Trophoblast cell (in vitro differentiated cells and primary cell): ENCODE measurements around the gene HDDC2.

Source experiments
- DNase-seq, 2 donors: peaks; one replicate each; pipeline ENCODE4 v3.0.0-alpha.2; 2016
- H2AFZ ChIP-seq: 2 replicates; pipeline ENCODE4 v1.6.1; 2013; ENCODE audit warnings: low read length, moderate library complexity, mild to moderate bottlenecking; ENCODE audit not compliant: insufficient read depth, poor library complexity
- H2AK5ac ChIP-seq: 2 replicates; pipeline ENCODE4 v1.6.1; 2013; ENCODE audit warnings: mild to moderate bottlenecking, low read length
- H2BK120ac ChIP-seq: 2 replicates; pipeline ENCODE4 v1.6.1; 2013; ENCODE audit warnings: low read length, mild to moderate bottlenecking, moderate library complexity; ENCODE audit not compliant: insufficient read depth, poor library complexity
- H2BK12ac ChIP-seq: 2 replicates; pipeline ENCODE4 v1.6.1; 2013; ENCODE audit warnings: mild to moderate bottlenecking, low read length, moderate library complexity
- H2BK5ac ChIP-seq: 2 replicates; pipeline ENCODE4 v1.6.1; 2013; ENCODE audit warnings: low read length, low read depth, moderate library complexity, mild to moderate bottlenecking; ENCODE audit not compliant: poor library complexity
- H3K14ac ChIP-seq: 2 replicates; pipeline ENCODE4 v1.6.1; 2013; ENCODE audit warnings: mild to moderate bottlenecking, low read length
- H3K18ac ChIP-seq: 2 replicates; pipeline ENCODE4 v1.6.1; 2013; ENCODE audit warnings: mild to moderate bottlenecking, low read length
- H3K23ac ChIP-seq: 2 replicates; pipeline ENCODE4 v1.6.1; 2013; ENCODE audit warnings: low read length
- H3K27ac ChIP-seq: 2 replicates; pipeline ENCODE4 v1.5.1; 2013; ENCODE audit warnings: low read depth, mild to moderate bottlenecking, inconsistent platforms, low read length, moderate library complexity
- H3K27me3 ChIP-seq: 2 replicates; pipeline ENCODE4 v1.6.1; 2013; ENCODE audit warnings: inconsistent platforms, mild to moderate bottlenecking, low read length, moderate library complexity; ENCODE audit not compliant: insufficient read depth
- H3K36me3 ChIP-seq, 2 experiments: 1 replicate in 1 of 2; 2 replicates in 1 of 2; pipeline ENCODE4 v1.6.1; 2013; ENCODE audit warnings: low read length in 2 of 2, mild to moderate bottlenecking in 2 of 2, moderate library complexity in 1 of 2; ENCODE audit not compliant: insufficient read depth in 2 of 2, control insufficient read depth in 1 of 2
- H3K4ac ChIP-seq: 2 replicates; pipeline ENCODE4 v1.6.1; 2013; ENCODE audit warnings: low read depth, mild to moderate bottlenecking, low read length, moderate library complexity
- H3K4me1 ChIP-seq, 2 experiments: 1 replicate in 1 of 2; 2 replicates in 1 of 2; pipeline ENCODE4 v1.6.1; 2013; ENCODE audit warnings: low read length in 2 of 2, mild to moderate bottlenecking in 2 of 2, moderate library complexity in 1 of 2; ENCODE audit not compliant: insufficient read depth in 2 of 2, control insufficient read depth in 1 of 2
- H3K4me2 ChIP-seq: 2 replicates; pipeline ENCODE4 v1.6.1; 2013; ENCODE audit warnings: inconsistent platforms, mild to moderate bottlenecking, low read length, moderate library complexity
- H3K4me3 ChIP-seq: 2 replicates; pipeline ENCODE4 v1.5.1; 2013; ENCODE audit warnings: mild to moderate bottlenecking, low read depth, low read length, inconsistent platforms
- H3K79me1 ChIP-seq: one replicate; pipeline ENCODE4 v1.6.1; 2013; ENCODE audit warnings: low read length
- H3K79me2 ChIP-seq: 2 replicates; pipeline ENCODE4 v1.6.1; 2013; ENCODE audit warnings: low read length, mild to moderate bottlenecking; ENCODE audit not compliant: control insufficient read depth, insufficient read depth, poor library complexity
- H3K9ac ChIP-seq: 2 replicates; pipeline ENCODE4 v1.6.1; 2013; ENCODE audit warnings: mild to moderate bottlenecking, low read length
- H3K9me3 ChIP-seq: 2 replicates; pipeline ENCODE4 v1.6.1; 2013; ENCODE audit warnings: low read depth, mild to moderate bottlenecking, control low read depth, inconsistent platforms, low read length; ENCODE audit not compliant: insufficient read depth
- H4K12ac ChIP-seq: 2 replicates; pipeline ENCODE4 v1.6.1; 2013; ENCODE audit warnings: low read depth, mild to moderate bottlenecking, low read length, moderate library complexity
- H4K8ac ChIP-seq: 2 replicates; pipeline ENCODE4 v1.6.1; 2013; ENCODE audit warnings: low read depth, mild to moderate bottlenecking, low read length, moderate library complexity
- H4K91ac ChIP-seq: one replicate; pipeline ENCODE4 v1.6.1; 2013; ENCODE audit warnings: low read depth, mild to moderate bottlenecking, low read length, moderate library complexity
- WGBS: extraction: QIAGEN DNeasy Blood & Tissue Kit; methylation state at CpG from one replicate; pipeline ENCODE4 v1.1.7; 2013; ENCODE audit warnings: missing lambda C conversion rate; ENCODE audit not compliant: insufficient read length, insufficient coverage; ENCODE audit errors: extremely low coverage; 5-methylcytosine and 5-hydroxymethylcytosine counted together

HDDC2 gene

DNA sequence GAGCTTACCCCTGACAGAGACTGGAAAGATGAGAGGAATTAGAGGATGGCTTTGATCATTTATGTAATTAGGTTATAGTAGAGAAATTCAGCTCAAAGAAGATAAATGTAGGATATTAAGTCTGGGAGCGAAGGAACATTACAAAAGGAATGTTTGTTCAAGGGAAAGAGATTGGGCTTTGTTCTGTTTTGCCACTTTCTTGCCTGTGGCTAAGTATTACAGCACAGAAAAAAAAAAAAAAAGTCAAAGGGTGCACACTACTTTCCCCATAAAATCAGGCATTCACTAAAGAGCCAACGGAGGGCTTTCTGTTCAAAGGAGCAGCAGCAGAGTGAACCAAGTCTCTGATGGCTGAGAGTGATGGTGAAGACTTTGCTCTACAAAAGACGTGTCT lies 5.0 kb upstream of the HDDC2 start:
- H2BK12ac ChIP-seq = no peak overlapping the region
- no peaks in the 10 kb centered on the region for H3K36me3 ChIP-seq
- H3K9me3 ChIP-seq = no peaks in the 10 kb centered on the region
- peak overlapping the region; percentile 28 for H4K91ac ChIP-seq
- no peak overlapping the region for H4K12ac ChIP-seq
- no peak overlapping the region for H2BK120ac ChIP-seq
- no peak overlapping the region for H3K4me2 ChIP-seq
- no peak overlapping the region for H3K9ac ChIP-seq
- no peak overlapping the region for H3K23ac ChIP-seq
- H3K27me3 ChIP-seq = no peaks in the 10 kb centered on the region
- H3K79me2 ChIP-seq = peaks cover under 1% of the 10 kb centered on the region
- H3K4me1 ChIP-seq = peaks cover 2 to 3% of the 10 kb centered on the region in 2 experiments
- no peak for DNase-seq
- no peak overlapping the region for H2AFZ ChIP-seq
- WGBS = no CpG with 5 or more reads among the region's 3 CpGs
- peak overlapping the region; percentile 40 for H3K18ac ChIP-seq
- H3K79me1 ChIP-seq = peaks cover 1% of the 10 kb centered on the region
- H3K4me3 ChIP-seq = no peak overlapping the region
- no peak overlapping the region for H3K4ac ChIP-seq
- H3K27ac ChIP-seq = no peak overlapping the region
- no peak overlapping the region for H2AK5ac ChIP-seq
- H2BK5ac ChIP-seq = no peak overlapping the region
- H4K8ac ChIP-seq = no peak overlapping the region
- no peak overlapping the region for H3K14ac ChIP-seq

DNA sequence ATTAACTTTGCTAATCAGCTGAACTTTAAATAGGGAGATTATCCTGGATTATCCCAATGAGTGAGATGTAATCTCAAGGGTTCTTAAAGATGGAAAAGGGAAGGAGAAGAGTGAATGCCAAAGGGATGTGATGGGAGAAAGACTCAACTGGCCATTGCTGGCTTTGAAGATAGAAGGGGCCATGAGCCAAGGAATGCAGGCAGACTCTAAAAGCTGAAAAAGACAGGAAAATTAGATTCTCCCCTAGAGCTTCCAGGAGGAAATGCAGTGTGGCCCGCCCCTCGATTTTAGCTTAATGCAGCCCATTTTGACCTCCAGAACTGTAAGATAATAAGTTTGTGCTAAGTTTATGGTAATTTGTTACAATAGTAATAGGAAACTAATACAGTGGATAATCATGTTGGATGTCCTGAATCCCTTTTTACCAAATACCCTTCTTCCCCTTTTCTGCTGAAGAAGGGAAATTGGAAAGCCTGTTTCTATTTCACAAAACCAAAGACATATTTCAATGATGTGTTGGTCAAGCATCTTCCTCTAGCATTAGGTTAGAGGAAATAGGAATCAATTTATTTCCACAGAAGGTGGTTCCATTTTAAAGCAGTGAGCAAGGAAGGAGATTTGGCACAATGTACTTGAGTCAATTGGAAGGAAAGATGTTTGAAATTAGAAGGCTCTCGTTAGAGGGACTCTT lies 3.3 kb upstream of the HDDC2 start:
- Histone ChIP-seq H4K91ac (no peak overlapping the region), H3K36me3 (no peaks in the 10 kb centered on the region), H3K4ac (no peak overlapping the region), H3K18ac (no peak overlapping the region), H3K4me1 (peaks cover 3 to 4% of the 10 kb centered on the region in 2 experiments), H2AK5ac (no peak overlapping the region), H3K27me3 (no peaks in the 10 kb centered on the region), H3K23ac (no peak overlapping the region), H3K9ac (no peak overlapping the region), H3K9me3 (no peaks in the 10 kb centered on the region), H2BK12ac (no peak overlapping the region), H2BK5ac (no peak overlapping the region), H2BK120ac (no peak overlapping the region), H3K79me1 (peaks cover 7% of the 10 kb centered on the region), H4K8ac (no peak overlapping the region), H3K4me3 (no peak overlapping the region), H3K14ac (no peak overlapping the region), H2AFZ (no peak overlapping the region), H3K4me2 (no peak overlapping the region), H4K12ac (no peak overlapping the region), H3K27ac (no peak overlapping the region), H3K79me2 (peaks cover 6% of the 10 kb centered on the region)
- DNase-seq = no peak
- no CpG with 5 or more reads among the region's 3 CpGs for WGBS

DNA sequence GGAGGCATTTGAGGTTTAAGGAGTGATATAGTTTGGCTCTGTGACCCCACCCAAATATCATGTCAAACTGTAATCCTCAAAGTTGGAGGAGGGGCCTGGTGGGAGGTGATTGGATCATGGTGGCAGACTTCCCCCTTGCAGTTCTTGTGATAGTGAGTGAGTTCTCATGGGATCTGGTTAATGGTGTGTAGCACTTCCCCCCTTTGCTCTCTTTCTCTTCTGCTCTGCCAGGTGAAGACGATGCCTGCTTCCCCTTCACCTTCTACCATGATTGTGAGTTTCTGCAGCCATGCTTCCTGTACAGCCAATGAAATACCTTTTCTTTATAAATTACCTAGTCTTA lies 1.7 kb upstream of the HDDC2 start:
- H3K4ac ChIP-seq = no peak overlapping the region
- H3K23ac ChIP-seq = no peak overlapping the region
- H2BK5ac ChIP-seq = no peak overlapping the region
- H3K9ac ChIP-seq = no peak overlapping the region
- no CpG with 5 or more reads among the region's 1 CpG for WGBS
- H3K79me2 ChIP-seq = peaks cover 6% of the 10 kb centered on the region
- no peak overlapping the region for H2AK5ac ChIP-seq
- no peak overlapping the region for H4K12ac ChIP-seq
- H4K91ac ChIP-seq = no peak overlapping the region
- no peak overlapping the region for H3K14ac ChIP-seq
- no peak overlapping the region for H3K27ac ChIP-seq
- H3K4me2 ChIP-seq = no peak overlapping the region
- H3K9me3 ChIP-seq = no peaks in the 10 kb centered on the region
- H3K27me3 ChIP-seq = no peaks in the 10 kb centered on the region
- no peak overlapping the region for H4K8ac ChIP-seq
- peaks cover 7% of the 10 kb centered on the region for H3K79me1 ChIP-seq
- H3K18ac ChIP-seq = no peak overlapping the region
- peaks cover 3 to 4% of the 10 kb centered on the region in 2 experiments for H3K4me1 ChIP-seq
- no peak overlapping the region for H2BK12ac ChIP-seq
- H2AFZ ChIP-seq = no peak overlapping the region
- no peak overlapping the region for H2BK120ac ChIP-seq
- no peak overlapping the region for H3K4me3 ChIP-seq
- H3K36me3 ChIP-seq = peaks cover 2 to 4% of the 10 kb centered on the region in 2 experiments
- no peak for DNase-seq

DNA sequence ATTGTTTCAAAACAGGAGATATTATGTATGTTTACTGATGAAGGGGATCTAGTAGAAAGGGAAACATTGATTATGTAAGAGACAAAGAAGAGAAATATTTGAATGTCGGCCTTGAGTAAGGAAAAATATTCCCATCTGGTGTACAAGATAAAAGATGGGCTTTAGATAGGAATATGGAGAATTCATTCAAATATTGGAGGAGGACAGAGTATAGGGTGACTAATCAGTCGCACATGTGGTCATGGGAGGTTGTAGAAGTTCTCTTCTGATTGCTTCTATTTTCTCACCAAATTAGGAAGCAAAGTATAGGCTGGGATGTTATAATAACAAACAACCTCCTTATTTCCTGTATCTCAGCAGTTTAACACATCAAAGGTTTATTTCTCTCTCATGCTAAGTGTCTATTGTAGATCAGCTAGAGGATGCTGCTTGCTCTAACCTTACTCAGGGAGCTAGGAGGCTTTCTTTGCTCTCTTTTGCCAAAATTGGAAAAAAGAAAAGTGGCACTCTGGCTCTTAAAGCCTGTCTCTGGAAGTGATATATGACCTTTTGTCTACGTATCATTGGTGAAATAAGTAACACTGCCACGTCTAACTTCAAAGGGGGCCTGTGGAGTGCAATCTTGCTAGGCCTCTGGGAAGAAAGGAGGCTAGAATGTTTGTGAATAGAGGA lies 1.2 kb upstream of the HDDC2 start:
- no peak for DNase-seq
- Histone ChIP-seq H3K27me3 (no peaks in the 10 kb centered on the region), H4K12ac (no peak overlapping the region), H2BK5ac (no peak overlapping the region), H3K9me3 (no peaks in the 10 kb centered on the region), H2BK12ac (no peak overlapping the region), H2AK5ac (no peak overlapping the region), H3K9ac (no peak overlapping the region), H2AFZ (no peak overlapping the region), H3K23ac (no peak overlapping the region), H3K4me1 (peaks cover 3 to 4% of the 10 kb centered on the region in 2 experiments), H3K14ac (no peak overlapping the region), H3K4me3 (no peak overlapping the region), H3K79me2 (peaks cover 6% of the 10 kb centered on the region), H3K36me3 (peaks cover 4% of the 10 kb centered on the region in 2 experiments), H3K18ac (no peak overlapping the region), H3K4me2 (no peak overlapping the region), H3K27ac (no peak overlapping the region), H3K79me1 (peaks cover 7% of the 10 kb centered on the region), H2BK120ac (no peak overlapping the region), H4K8ac (no peak overlapping the region), H3K4ac (no peak overlapping the region), H4K91ac (no peak overlapping the region)
- no CpG with 5 or more reads among the region's 4 CpGs for WGBS
